H1 (cell line): ENCODE results near the gene ALPI. TPM values are rescaled to one million over a fixed set of nuclear protein-coding genes. Genes with fewer than 3 reads are reported as not detected.

ENCODE experiments used
- CTCF ChIA-PET: fragments of 300-600 bp; sonication (Branson Sonifier 250); formaldehyde crosslinking; loops from one replicate; lab custom pipeline; 2021; ENCODE audit not compliant: partially characterized antibody; lab: Charles Lee
- POLR2A ChIA-PET: fragments of 300-600 bp; sonication (Branson Sonifier 250); formaldehyde crosslinking; loops from one replicate; lab custom pipeline; 2021; ENCODE audit warnings: inconsistent platforms; ENCODE audit not compliant: partially characterized antibody; lab: Charles Lee
- DNase-seq, 2 experiments: peaks; one replicate each; pipeline versions ENCODE4 v3.0.0 to v3.0.0-alpha.2; 2010 to 2022; ENCODE audit warnings: low spot score in 2 of 2, low read depth in 1 of 2, mixed read lengths in 1 of 2
- FAIRE-seq: peaks from 2 replicates; lab custom pipeline; 2011; peaks lifted over from hg19 to GRCh38; lab: Jason Lieb, UNC
- H2AFZ ChIP-seq: 2 replicates; pipeline ENCODE4 v1.8.1; 2012; ENCODE audit warnings: low read length, inconsistent platforms
- H2AK5ac ChIP-seq: 2 replicates; pipeline ENCODE4 v1.6.1; 2013; ENCODE audit warnings: low read depth, low read length
- H2BK120ac ChIP-seq: replicated peaks from 2 replicates; pipeline ENCODE3; 2013; ENCODE audit warnings: low read depth, low read length, inconsistent platforms
- H2BK12ac ChIP-seq: 2 replicates; pipeline ENCODE4 v1.6.1; 2013; ENCODE audit warnings: low read depth, low read length
- H2BK15ac ChIP-seq: 2 replicates; pipeline ENCODE4 v1.6.1; 2013; ENCODE audit warnings: low read length
- H2BK20ac ChIP-seq: 2 replicates; pipeline ENCODE4 v1.6.1; 2013; ENCODE audit warnings: low read length
- H2BK5ac ChIP-seq: 2 replicates; pipeline ENCODE4 v1.6.1; 2013; ENCODE audit warnings: low read depth, low read length
- H3K14ac ChIP-seq: 2 replicates; pipeline ENCODE4 v1.6.1; 2013; ENCODE audit warnings: inconsistent platforms; ENCODE audit not compliant: insufficient read length
- H3K18ac ChIP-seq: 2 replicates; pipeline ENCODE4 v1.6.1; 2013; ENCODE audit warnings: low read length; ENCODE audit errors: extremely low read depth
- H3K23ac ChIP-seq: 2 replicates; pipeline ENCODE4 v1.6.1; 2013; ENCODE audit warnings: inconsistent platforms; ENCODE audit not compliant: insufficient read length
- H3K23me2 ChIP-seq: 2 replicates; pipeline ENCODE4 v1.6.1; 2013; ENCODE audit warnings: low read depth, low read length
- H3K27ac ChIP-seq: 2 replicates; pipeline ENCODE4 v1.6.1; 2011; ENCODE audit warnings: low read depth, low read length, inconsistent platforms
- H3K27me3 ChIP-seq, 4 experiments: replicated peaks in 1 of 4; 1 replicate in 1 of 4; 2 replicates in 3 of 4; pipeline versions ENCODE4 v1.6.1 to v1.8.1; 2011 to 2013; ENCODE audit warnings: low read length in 3 of 4, mild to moderate bottlenecking in 3 of 4, inconsistent platforms in 2 of 4, mixed read lengths in 2 of 4, moderate library complexity in 1 of 4; ENCODE audit not compliant: control insufficient read depth in 3 of 4, insufficient read depth in 3 of 4; ENCODE audit errors: extremely low read depth in 1 of 4
- H3K36me3 ChIP-seq, 4 experiments: 2 replicates each; pipeline versions ENCODE4 v1.6.1 to v1.8.1; 2011 to 2013; ENCODE audit warnings: mild to moderate bottlenecking in 4 of 4, low read length in 3 of 4, moderate library complexity in 2 of 4, control low read depth in 1 of 4, inconsistent platforms in 1 of 4; ENCODE audit not compliant: insufficient read depth in 4 of 4, control insufficient read depth in 2 of 4
- H3K4ac ChIP-seq: replicated peaks from 2 replicates; pipeline ENCODE3; 2013; ENCODE audit warnings: low read length, low read depth, mixed read lengths, inconsistent platforms; ENCODE audit not compliant: insufficient read length
- H3K4me1 ChIP-seq, 4 experiments: replicated peaks in 1 of 4; 1 replicate in 1 of 4; 2 replicates in 3 of 4; pipeline versions ENCODE4 v1.6.1 to v1.8.1; 2011 to 2013; ENCODE audit warnings: low read length in 3 of 4, inconsistent platforms in 2 of 4, mixed read lengths in 1 of 4; ENCODE audit not compliant: insufficient read depth in 4 of 4, control insufficient read depth in 3 of 4
- H3K4me2 ChIP-seq, 2 experiments: 2 replicates each; pipeline versions ENCODE4 v1.6.1 to v1.8.1; 2011 to 2013; ENCODE audit warnings: low read depth in 2 of 2, low read length in 2 of 2, control low read depth in 1 of 2, inconsistent platforms in 1 of 2, mild to moderate bottlenecking in 1 of 2; ENCODE audit not compliant: insufficient read depth in 1 of 2
- H3K4me3 ChIP-seq, 4 experiments: fragments of 200-600, 300-600 bp in 1 of 4; sonication (generic), shearing (Covaris generic), sonication (Bioruptor Twin) in 1 of 4; 2 replicates each; pipeline versions ENCODE4 v1.5.1 to v1.8.1; 2011 to 2016; ENCODE audit warnings: low read length in 4 of 4, low read depth in 3 of 4, control low read depth in 2 of 4, inconsistent platforms in 2 of 4, mild to moderate bottlenecking in 2 of 4, mixed read lengths in 1 of 4, moderate library complexity in 1 of 4; ENCODE audit not compliant: insufficient read depth in 2 of 4; ENCODE audit errors: extremely low read depth in 1 of 4
- H3K56ac ChIP-seq: replicated peaks from 2 replicates; pipeline ENCODE3; 2013; ENCODE audit warnings: low read depth, mild to moderate bottlenecking, mixed read lengths, low read length, inconsistent platforms; ENCODE audit not compliant: insufficient read length
- H3K79me1 ChIP-seq: 2 replicates; pipeline ENCODE4 v1.6.1; 2013; ENCODE audit warnings: low read depth, low read length, control low read depth
- H3K79me2 ChIP-seq, 2 experiments: 2 replicates each; pipeline versions ENCODE4 v1.6.1 to v1.8.1; 2012 to 2013; ENCODE audit warnings: low read length in 2 of 2, mild to moderate bottlenecking in 2 of 2, inconsistent platforms in 1 of 2; ENCODE audit not compliant: insufficient read depth in 2 of 2, control insufficient read depth in 1 of 2
- H3K9ac ChIP-seq, 4 experiments: replicated peaks in 1 of 4; 1 replicate in 1 of 4; 2 replicates in 3 of 4; pipeline versions ENCODE4 v1.6.1 to v1.8.1; 2011 to 2013; ENCODE audit warnings: low read depth in 3 of 4, low read length in 3 of 4, control low read depth in 2 of 4, mild to moderate bottlenecking in 2 of 4, moderate library complexity in 2 of 4, inconsistent platforms in 1 of 4; ENCODE audit errors: extremely low read depth in 1 of 4
- H3K9me3 ChIP-seq, 2 experiments: 2 replicates each; pipeline versions ENCODE4 v1.6.1 to v1.8.1; 2012 to 2013; ENCODE audit warnings: mild to moderate bottlenecking in 2 of 2, moderate library complexity in 2 of 2, control low read depth in 1 of 2, inconsistent platforms in 1 of 2, low read depth in 1 of 2, low read length in 1 of 2, mixed read lengths in 1 of 2; ENCODE audit not compliant: insufficient read depth in 2 of 2
- H4K20me1 ChIP-seq, 2 experiments: replicated peaks in 1 of 2; 2 replicates each; pipeline versions ENCODE3 to v1.8.1; 2011 to 2013; ENCODE audit warnings: inconsistent platforms in 2 of 2, low read length in 2 of 2, mild to moderate bottlenecking in 1 of 2; ENCODE audit not compliant: insufficient read depth in 2 of 2, control insufficient read depth in 1 of 2
- H4K5ac ChIP-seq: 2 replicates; pipeline ENCODE4 v1.6.1; 2013; ENCODE audit warnings: low read length, low read depth, mixed read lengths, inconsistent platforms; ENCODE audit not compliant: insufficient read length
- H4K8ac ChIP-seq: 2 replicates; pipeline ENCODE4 v1.8.0; 2013; ENCODE audit warnings: mild to moderate bottlenecking, moderate library complexity, low read length, inconsistent platforms; ENCODE audit not compliant: insufficient read depth; ENCODE audit errors: extremely low read depth
- H4K91ac ChIP-seq: replicated peaks from 2 replicates; pipeline ENCODE3; 2013; ENCODE audit warnings: low read length, mixed read lengths, inconsistent platforms; ENCODE audit not compliant: insufficient read length
- CTCF ChIP-seq, 3 experiments: IDR thresholded peaks; 1 replicate in 2 of 3; 2 replicates in 1 of 3; pipeline versions ENCODE4 v1.5.1 to v1.6.1; 2011; ENCODE audit warnings: low read length in 3 of 3, mild to moderate bottlenecking in 3 of 3, inconsistent platforms in 2 of 3, low read depth in 1 of 3, moderate library complexity in 1 of 3; ENCODE audit not compliant: insufficient read depth in 1 of 3; ENCODE audit errors: control extremely low read depth in 1 of 3
- NRF1 ChIP-seq: IDR thresholded peaks from 2 replicates; pipeline ENCODE4 v1.6.1; 2011; ENCODE audit warnings: mild to moderate bottlenecking, low read depth, low read length, improper control_type of control experiment
- WGBS, 2 experiments: shearing (Covaris generic) in 1 of 2; methylation state at CpG; one replicate each; pipeline versions ENCODE4 v1.1.6 to v1.1.7; 2013 to 2015; ENCODE audit warnings: low lambda C conversion rate in 2 of 2, mixed read lengths in 2 of 2, inconsistent platforms in 1 of 2, low coverage in 1 of 2, missing lambda C conversion rate in 1 of 2; ENCODE audit not compliant: insufficient replicate concordance in 2 of 2, insufficient coverage in 1 of 2, insufficient read length in 1 of 2; ENCODE audit errors: extremely low coverage in 1 of 2, missing lambda C conversion rate in 1 of 2; 5-methylcytosine and 5-hydroxymethylcytosine counted together
- polyA plus RNA-seq, 7 experiments: library from polyadenylated mRNA; depleted of rRNA in 3 of 7; stranded (reverse) in 5 of 7; unstranded in 2 of 7; fragments of >200 nt in 5 of 7; fragments of 200-250 nt in 2 of 7; gene quantifications; 1 replicate in 5 of 7; 2 replicates in 1 of 7; 4 replicates in 1 of 7; pipeline versions ENCODE4 v1.2.1 to v1.2.3, GENCODE V29; 2011 to 2013; ENCODE audit warnings: missing spikeins in 2 of 7, mixed read lengths in 2 of 7
- total RNA-seq: library from RNA; stranded (reverse); fragmentation: NEBNext Ultra II Directional; extraction: Animal tissue kit (Norgen Biotek cat#: 25700); gene quantifications from 2 replicates; pipeline ENCODE4 v1.2.1, GENCODE V29; 2021

The ALPI gene
- total and polyA plus RNA-seq, 2 of the 8 experiments (the other 6 are each of a cell fraction or from before 2014, with no cell fraction given): not detected

GRCh38 chr2:232464544-232464885 is 8.6 kb downstream of the ALPI start:
- Histone ChIP-seq H3K23me2 (no peaks in the 10 kb centered on the region), H3K18ac (no peak overlapping the region), H3K4ac (no peak overlapping the region), H2BK12ac (no peak overlapping the region), H3K4me3 (no peak overlapping the region), H2BK20ac (no peak overlapping the region), H3K27ac (no peak overlapping the region), H3K9ac (no peak overlapping the region), H3K23ac (no peak overlapping the region), H3K36me3 (no peaks in the 10 kb centered on the region), H3K56ac (no peak overlapping the region), H3K4me1 (no peaks in the 10 kb centered on the region), H3K79me2 (no peaks in the 10 kb centered on the region), H3K79me1 (no peaks in the 10 kb centered on the region), H2BK5ac (no peak overlapping the region), H3K27me3 (no peaks in the 10 kb centered on the region), H2BK15ac (no peak overlapping the region), H4K5ac (no peak overlapping the region), H2AFZ (no peak overlapping the region), H4K20me1 (no peaks in the 10 kb centered on the region), H4K8ac (no peak overlapping the region; the same call in 1 of the 2 replicates), H2BK120ac (no peak overlapping the region), H3K4me2 (no peak overlapping the region), H3K14ac (no peak overlapping the region), H4K91ac (no peak overlapping the region), H3K9me3 (no peaks in the 10 kb centered on the region), H2AK5ac (no peak overlapping the region)
- peak in 2 of 3 experiments; percentile 21 to 39; a peak in 2 of 4 replicates for TF ChIP-seq CTCF (IDR thresholded peaks at IDR 0.05; ENCODE audit: control extremely low read depth in 1 of 3, insufficient read depth in 1 of 3, low read depth in 1 of 3, low read length in 3 of 3)
- no peak for TF ChIP-seq NRF1
- CTCF ChIA-PET: interaction anchor here (0.9 to 7.9 kb wide), 18 partner anchors 9 to 188 kb away, joined by 3 to 66 read pairs (median 4); partner anchors contain the start of genes ALPI, CHRNG and PRSS56
- WGBS, 2 experiments: 92% methylated on average over 3 of the region's 3 CpGs; no CpG with 5 or more reads in 1 of the 2 experiments
- POLR2A ChIA-PET: interaction anchor here (1.4 to 1.7 kb wide), 2 partner anchors 9 to 12 kb away, joined by 3 to 4 read pairs; no protein-coding TSS in a partner anchor
- FAIRE-seq (no peak), DNase-seq (no peak)
